ENCODE results near the gene CRAMP1.
"Not testable (repeated sequence)": the region's sequence is repeated elsewhere in the genome, so short reads cannot be mapped to it uniquely, and the experiment has no call there.

The CRAMP1 gene

DNA sequence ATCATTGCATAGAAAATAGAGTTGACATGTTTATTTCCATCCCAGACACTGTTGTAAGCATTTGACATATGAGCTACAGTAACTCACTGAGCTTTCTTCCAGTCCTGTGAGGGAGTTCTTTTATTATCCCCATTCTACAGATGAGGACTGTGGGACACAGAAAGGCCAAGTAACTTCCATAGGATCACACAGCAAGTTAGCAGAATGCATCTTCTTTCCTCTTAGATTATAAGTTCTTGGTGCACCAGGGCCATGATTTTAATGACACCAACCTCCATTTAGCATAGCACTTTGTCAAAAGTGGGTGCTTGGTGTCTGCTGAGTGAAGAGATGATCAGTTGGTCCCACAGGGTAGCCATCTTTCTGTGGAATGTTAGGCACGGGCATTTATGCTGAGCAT, 78.7 kb downstream of the CRAMP1 start:
- no peak for DNase-seq

DNA sequence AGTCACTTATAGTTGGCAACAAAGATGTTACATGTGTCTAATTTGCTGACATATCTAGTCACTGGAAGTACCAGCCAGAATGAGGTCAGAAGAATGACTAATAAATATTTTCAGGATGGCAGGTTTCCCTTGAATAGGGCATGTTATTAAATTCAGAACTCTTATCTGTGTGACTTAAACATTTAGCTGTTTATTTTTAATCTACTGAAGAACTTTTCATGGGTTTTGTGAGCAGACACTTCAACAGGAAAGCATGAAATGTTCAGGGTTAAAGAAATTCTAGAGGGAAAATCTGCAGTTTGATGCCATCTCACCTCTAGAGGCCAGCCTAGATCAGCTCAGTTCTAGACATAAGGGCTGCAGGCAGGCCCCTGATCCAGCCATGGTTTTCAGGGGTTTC, 79.1 kb downstream of the CRAMP1 start:
- DNase-seq: no peak

DNA sequence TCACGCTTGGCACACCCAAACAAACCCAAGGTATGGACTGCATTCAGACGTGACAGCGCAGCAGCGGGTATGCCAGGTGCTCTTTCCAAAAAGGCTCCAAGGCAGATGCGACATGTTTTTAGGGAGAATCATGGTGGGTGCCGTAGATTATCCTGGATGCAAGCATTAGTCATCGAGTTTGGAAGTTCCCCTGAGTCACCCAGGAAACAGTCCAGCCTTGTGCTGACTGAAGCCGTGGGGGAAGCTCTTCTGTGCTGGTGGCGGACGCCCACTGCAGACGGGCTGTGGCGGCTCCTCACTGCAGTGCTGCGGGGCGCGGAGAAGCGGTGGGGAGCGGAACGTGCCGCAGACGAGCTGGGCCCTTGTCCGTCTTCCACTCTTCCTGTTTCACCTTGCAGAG, 79.8 kb downstream of the CRAMP1 start:
- DNase-seq: no peak

DNA sequence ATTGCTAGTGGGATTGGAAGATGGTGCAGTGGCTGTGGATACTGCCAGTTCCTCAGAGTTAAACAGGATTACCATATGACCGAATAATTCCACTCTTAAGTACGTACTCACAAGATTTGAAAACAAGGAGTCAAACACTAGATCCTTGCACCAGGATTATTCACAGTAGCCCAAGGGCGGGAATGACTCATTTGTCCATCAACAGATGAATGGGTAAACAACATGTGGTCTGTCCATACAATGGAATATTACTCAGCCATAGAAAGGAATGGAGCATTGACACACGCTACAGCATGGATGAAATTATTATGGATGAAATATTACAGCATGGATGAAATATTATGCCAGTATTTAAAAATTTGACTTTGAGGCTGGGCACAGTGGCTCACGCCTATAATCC, 84.7 kb downstream of the CRAMP1 start:
- no peak for DNase-seq

DNA sequence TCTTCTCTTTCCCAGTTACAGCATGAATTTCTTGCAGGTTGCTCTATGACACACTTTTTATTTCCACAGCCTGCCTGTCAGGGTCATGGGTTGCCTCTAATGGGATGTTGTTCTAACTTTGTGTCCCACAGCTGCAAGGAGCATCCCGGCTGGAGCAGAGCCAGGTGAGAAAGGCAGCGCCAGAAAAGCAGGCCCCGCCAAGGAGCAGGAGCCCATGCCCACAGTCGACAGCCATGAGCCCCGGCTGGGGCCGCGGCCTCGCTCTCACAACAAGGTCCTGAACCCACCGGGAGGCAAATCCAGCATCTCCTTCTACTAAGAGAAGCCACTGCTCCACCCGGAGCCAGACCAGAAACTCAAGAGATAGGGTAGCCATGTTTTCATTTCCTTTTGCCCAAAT, 86.5 kb downstream of the CRAMP1 start:
- DNase-seq: no peak

DNA sequence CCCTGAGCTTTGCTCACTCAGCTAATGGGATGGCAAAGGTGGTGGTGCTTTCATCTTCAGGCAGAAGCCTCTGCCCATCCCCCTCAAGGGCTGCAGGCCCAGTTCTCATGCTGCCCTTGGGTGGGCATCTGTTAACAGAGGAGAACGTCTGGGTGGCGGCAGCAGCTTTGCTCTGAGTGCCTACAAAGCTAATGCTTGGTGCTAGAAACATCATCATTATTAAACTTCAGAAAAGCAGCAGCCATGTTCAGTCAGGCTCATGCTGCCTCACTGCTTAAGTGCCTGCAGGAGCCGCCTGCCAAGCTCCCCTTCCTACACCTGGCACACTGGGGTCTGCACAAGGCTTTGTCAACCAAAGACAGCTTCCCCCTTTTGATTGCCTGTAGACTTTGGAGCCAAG, 88.1 kb downstream of the CRAMP1 start:
- no peak for DNase-seq

DNA sequence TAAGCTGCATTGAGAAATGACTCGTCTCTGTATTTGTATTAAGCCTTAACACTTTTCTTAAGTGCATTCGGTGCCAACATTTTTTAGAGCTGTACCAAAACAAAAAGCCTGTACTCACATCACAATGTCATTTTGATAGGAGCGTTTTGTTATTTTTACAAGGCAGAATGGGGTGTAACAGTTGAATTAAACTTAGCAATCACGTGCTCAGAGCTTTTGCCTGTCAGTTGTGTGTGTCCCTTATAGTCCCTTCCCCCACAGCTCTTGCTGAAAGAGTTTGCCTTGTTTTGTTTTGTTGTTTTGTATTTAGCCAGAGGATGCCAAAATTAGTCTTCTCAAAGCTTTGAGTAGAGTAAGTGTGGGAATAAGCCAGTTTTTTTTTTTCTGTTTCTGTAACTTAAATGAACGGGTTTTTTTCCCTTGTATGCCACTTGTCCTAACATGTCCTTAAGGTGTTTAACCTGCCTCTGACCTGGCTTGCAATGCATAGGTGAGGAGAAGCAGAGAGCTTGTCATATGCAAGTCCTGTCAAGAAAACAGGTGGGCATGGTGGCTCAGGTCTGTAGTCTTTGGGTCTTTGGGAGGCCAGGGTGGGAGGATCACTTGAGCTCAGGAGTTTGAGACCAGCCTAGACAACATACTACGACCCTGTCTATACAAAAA, 89.2 kb downstream of the CRAMP1 start:
- DNase-seq: no peak

DNA sequence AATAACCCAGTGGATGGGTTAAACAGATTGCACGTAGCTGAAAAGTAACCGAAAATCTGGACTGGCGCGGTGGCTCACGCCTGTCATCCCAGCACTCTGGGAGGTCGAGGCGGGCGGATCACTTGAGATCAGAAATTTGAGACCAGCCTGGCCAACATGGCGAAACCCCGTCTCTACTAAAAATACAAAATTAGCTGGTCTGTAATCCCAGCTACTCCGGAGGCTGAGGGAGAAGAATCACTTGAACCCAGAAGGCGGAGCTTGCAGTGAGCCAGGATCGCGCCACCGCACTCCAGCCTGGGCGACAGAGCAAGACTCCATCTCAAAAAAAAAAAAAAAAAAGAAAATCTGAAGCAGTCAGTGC, 93.1 kb downstream of the CRAMP1 start:
- DNase-seq: not testable (repeated sequence)

DNA sequence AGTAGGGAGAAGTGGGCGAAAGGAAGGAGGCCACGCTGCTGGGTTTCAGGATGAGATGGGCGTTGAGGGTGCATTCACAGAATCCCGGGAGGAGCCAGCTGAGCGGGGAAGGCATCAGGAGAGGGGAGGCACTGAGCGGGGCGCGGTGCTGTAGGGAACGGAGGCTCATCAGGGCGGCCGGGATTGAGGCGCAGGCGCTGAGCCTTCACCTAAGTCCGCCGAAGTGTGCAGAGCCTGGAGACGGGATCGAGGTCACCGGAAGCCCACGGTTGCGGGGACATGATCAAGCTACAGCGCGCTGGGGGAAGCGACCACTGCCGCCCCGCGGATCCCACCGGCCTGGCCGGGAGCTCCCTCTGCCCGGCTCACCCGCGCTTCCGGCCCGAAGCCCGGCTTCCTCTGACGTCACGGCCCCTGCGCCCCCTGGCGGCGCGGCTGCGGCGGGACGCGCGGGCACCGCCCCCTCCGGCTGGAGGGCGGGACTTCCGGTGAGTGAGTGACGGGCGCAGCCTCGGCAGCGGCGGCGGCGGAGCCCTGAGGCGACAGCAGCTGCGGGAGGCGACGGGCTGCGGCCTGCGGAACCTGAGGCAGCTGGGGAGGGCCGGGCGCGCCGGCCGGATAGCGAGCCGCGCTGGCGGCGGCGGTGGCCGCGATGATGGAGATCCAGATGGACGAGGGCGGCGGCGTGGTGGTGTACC, 93.7 kb downstream of the CRAMP1 start, which contains the start of gene MAPK8IP3:
MAPK8IP3 (plus strand) TSS at position 508 of the 698 bp plus-strand sequence; CDS start at position 653, 145 bp downstream.
- peak; percentile 84 for DNase-seq

DNA sequence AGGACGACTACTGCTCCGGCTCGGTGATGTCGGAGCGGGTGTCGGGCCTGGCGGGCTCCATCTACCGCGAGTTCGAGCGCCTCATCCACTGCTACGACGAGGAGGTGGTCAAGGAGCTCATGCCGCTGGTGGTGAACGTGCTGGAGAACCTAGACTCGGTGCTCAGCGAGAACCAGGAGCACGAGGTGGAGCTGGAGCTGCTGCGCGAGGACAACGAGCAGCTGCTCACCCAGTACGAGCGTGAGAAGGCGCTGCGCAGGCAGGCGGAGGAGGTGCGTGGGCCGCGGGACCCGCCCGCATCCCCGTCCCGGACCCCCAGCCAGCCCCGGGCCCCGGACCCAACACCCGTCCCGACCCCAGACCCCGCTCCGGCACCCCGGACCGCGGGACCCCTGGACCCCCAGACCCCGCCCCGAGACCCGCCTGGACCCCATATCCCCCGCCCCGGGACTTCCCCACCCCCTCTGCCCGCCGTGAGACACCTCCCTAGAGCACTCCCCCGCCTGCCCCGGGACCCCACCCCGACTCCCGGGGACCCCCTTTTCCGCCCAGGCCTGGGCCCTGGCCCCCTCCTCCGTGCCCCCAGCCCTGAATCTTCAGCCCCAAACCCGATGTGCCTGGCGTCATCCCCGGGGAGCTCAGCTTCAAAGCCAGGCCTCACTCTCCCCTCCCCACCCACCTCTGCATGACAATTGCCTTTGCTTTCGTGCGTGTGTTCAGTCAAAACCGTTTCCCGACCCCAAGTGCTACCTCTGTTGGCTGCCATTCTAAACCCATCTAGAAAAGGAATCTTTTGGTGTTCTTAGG, 94.4 kb downstream of the CRAMP1 start:
- DNase-seq: no peak

DNA sequence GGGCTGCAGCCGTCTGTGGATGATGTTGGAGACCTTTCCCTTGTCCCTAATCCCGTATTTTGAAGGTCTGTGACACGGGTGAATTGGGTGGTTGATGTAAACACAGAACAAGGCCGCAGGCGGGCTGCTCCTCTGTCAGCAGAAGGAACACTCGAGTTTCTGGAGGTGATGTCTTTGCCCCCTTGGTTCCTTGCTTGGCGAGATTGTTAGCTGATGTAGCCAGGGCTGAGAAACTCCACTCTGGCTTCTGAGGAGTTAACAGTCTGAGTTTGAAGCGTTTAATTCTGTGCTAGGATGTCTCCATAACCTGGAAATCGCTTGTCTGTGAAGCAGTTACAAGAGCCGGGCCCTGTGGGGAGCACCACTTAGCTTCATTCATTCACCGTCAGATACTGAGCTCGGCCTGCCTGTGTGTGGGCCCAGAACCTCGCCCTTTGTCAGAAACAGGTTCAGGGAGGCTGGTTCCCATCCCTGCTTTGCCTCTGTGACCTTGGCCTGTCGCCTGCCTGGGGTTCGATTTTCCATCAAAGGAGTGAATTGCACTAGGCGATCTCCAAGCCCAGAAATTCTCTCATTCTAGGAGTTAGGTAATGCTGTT, 95.1 kb downstream of the CRAMP1 start:
- DNase-seq: no peak

DNA sequence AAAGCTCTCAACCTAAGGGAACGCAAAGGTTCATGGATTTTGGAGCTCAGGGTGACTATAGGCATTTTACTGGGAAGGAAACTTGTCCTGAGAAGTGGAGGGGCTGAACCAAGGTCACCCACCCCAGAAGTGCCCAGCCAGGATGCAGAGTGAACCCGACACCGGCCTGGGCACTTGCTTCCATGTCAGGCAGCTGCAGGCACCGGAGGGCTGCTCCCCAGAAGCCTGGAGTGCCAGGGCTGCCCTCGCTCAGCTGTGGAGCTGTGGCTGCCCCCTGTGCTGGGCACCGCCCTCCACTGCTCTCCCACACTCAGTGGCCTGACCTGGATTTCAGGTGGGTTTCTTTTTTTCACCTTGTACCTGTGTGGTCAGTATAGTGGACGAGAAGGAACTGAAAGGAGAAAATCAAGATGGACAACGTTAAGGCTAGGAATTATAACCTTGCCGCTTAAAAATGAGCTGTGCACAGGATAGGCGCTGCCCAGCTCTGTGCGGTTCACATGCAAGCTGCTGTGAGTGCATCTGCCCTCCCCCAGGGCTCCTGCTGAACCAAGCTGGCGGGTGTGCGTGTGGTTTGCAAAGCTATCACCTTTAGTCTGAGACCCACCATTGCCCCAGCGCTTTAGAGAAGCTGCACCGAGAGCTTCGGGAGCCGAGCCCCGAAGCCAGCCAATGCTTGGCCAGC, 96.1 kb downstream of the CRAMP1 start:
- no peak for DNase-seq

DNA sequence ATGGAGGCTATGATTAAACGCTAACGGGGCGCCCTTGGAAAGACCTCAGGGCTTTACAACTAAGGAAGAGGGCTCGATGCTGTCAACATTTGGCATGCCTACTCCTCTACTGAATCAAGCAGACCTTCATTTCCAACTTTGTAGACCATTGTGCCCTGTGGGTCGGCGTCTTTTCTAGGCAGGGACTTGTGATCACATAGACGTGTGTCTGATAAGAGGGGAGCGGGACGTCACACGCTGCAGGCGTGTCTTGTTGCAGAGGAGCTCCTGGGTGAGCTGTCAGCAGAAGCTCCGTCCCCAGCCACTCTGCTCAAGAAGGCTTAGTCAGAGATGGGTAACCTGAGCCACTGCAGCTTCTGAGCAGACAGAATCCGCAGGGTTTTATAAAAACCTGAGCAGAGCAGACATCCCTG, 96.6 kb downstream of the CRAMP1 start:
- no peak for DNase-seq

DNA sequence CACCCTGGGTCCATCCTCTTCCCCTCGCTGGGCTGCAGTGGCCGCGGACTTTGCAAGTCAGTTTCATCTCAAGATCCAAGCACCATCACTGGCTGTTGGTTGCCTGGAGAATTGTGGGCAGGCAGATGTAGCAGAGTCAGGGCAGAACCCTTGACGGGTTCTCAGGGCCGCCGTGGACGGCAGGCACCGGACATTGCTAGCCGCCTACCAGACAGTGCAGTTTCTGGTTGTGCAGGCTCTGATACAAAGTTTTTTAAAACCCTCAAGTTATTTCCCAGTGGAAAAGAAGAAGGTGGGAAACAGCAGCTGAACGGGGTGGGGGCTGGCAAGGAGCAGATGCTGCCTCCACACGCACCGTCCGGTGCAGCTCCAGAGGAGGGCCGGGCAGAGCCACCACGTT, 97.2 kb downstream of the CRAMP1 start:
- DNase-seq: no peak

DNA sequence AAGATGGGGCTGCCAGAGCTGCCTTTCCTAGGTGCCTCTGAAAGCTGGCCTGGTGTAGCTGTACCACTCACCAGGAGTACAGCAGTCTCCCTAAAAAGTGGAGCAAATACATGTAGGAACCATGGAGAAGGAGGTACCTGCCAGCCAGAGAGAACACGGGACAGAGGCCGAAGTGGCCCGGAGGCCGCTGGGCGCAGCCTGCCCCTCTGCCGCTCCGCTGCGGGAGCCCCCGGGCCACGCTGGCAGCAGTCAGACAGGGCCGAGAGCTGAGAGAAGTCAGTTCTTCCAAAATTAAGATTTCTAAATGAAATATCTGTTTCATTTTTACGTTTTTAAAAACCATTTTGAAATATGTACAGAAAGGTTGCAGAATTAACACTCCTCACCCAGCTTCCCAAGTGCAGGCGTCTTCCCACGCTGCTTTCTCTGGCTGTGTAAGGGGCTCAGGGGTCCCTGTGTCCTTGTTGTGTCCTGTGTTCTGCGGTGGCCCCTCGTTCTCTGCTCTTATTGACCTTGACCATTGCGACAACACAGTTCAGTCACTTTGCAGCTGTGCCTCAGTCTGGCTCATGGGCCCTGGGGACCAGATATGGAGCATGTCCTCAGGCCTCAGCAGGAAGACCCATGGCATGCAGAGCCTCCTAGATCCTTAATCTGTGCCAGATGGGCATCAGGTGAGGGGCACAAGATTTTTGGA, 98.8 kb downstream of the CRAMP1 start:
- no peak for DNase-seq

DNA sequence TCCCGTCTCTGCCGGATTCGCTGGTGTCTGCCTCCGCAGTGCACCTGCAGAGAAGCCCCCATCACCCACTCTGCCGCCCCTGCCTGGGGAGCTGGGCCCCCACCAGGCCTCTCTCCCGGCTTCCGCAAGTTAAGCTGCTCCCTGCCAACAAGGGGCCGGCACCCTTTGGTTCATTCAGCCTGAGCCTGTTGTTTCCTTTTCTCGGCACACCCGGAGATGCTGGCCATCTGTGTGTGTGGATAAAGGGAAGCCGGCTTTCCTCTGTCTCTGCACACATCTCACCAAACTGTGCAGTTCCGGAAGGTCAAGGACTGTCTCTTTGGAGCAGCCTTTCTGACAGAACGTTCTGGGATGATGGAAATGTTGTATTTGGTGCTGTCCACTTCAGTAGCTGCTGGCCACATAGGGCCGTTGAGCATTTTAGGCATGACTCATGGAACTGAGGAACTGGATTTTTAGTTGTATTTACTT, 100.7 kb downstream of the CRAMP1 start:
- no peak for DNase-seq

DNA sequence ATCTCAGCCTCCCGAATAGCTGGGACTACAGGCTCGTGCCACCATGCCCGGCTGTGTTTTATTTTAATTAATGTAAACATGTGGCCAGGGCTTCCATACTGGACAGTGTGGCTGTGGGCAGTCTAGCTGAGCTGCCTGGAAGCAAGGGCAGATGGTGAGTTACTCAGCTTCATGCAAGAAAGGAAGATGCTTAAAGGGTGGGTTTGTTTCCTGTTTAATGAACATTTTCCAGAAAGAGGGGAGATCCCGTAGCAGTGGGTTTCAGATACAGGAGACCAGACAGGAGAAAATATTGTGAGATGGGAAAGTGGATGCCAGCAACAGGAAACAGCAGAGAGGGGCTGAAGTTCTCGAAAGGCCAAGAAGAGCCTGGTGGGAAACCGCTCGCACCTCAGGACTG, 101.2 kb downstream of the CRAMP1 start:
- no peak for DNase-seq

DNA sequence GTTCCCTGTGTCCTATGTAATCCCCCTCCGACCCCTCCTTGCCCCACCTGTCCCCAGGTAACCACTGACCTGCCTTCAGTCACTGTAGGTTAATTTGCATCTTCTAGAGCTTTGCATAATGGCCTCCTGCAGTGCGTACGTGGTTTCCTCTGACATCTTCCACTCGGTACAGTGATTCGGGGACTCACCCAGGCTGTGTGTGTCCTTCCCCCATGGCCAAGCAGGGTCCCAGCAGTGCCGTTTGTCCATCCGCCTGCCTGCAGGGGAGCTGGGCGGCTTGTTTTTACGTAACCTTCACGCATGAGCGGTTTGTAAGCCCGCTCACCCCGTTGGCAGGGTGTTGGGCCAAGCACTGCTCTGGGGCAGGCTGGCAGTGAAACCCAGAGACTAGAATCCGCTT, 101.8 kb downstream of the CRAMP1 start:
- DNase-seq: no peak

DNA sequence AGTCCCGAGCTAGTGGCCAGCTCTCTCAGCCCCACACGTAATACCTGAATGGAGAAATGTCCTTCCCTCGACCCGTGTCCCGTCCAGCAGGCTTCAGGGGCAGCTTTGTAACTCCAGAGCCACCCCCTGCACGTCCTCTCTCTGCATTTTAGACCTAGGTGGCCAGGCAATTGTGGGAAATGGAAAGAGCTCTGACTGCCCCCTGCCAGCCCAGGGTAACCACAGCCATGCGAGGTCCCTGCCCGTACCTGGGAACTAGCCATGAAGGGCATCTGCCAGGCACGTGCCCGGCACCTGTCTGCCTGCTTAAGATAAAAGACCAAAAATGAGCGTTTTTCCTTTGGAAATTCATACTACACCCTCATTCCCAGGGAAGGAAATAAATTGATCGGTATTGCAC, 103.1 kb downstream of the CRAMP1 start:
- no peak for DNase-seq

DNA sequence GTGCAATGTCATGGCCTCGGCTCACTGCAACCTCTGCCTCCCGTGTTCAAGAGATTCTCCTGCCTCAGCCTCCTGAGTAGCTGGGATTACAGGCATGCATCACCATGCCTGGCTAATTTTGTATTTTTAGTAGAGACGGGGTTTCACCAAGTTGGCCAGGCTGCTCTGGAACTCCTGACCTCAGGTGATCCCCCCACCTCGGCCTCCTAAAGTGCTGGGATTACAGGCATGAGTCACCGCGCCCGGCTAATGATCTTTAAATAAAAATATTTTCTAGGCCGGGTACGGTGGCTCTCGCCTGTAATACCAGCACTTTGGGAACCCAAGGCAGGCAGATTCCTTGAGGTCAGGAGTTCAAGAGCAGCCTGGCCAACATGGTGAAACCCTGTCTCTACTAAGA, 106.1 kb downstream of the CRAMP1 start:
- DNase-seq: not testable (repeated sequence)

DNA sequence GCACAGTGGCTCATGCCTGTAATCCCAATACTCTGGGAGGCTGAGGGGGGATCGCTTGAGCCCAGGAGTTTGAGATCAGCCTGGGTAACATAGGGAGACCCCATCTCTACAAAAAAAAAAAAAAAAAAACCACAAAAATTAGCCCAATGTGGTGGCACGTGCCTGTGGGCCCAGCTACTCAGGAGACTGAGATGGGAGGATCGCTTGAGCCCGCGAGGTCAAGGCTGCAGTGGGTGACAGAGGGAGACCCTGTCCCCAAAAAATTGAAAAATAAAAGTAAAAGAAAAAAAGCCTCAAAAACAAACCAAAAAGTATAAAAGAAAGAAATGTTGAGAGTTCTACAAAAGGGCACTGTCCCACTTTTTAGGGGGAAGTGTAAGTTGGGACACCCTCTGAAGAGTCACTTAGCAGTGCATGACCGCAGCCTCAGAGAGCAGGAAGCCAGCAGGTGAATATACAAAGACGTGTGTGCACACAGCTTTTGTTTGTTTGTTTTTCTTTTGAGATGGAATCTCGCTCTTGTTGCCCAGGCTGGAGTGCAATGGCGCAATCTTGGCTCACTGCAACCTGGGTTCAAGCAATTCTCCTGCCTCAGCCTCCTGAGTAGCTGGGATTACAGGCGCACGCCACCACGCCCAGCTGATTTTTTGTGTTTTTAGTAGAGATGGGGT, 107.5 kb downstream of the CRAMP1 start:
- DNase-seq: not testable (repeated sequence)

DNA sequence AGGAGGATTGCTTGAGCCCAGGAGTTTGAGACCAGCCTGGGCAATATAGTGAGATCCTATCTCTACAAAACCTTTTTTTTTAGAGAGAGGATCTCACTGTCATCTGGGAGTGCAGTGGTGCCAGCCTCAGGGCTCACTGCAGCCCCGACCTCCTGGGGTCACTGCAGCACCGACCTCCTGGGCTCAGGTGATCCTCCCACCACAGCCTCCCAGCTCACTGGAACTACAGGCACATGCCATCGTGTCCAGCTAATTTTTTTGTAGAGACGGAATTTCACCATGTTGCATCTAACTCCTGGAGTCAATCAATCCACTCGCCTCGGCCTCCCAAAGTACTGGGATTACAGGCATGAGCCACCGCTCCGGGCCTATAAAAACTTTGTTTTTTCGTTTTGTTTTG, 109.2 kb downstream of the CRAMP1 start:
- DNase-seq: no peak
